Measurements from ENCODE around the gene TRABD.
"Not testable (repeated sequence)": the region's sequence is repeated elsewhere in the genome, so short reads cannot be mapped to it uniquely, and the experiment has no call there.

TRABD gene

GRCh38 chr22:50185375-50186087, at the start of gene TRABD:
TSS of gene TRABD (plus strand) at chr22:50185913. CDS start at chr22:50193061, 7,148 bp downstream.
- DNase-seq: peak; percentile 90

GRCh38 chr22:50136581-50137015, 49.1 kb upstream of the TRABD start:
- DNase-seq: no peak

GRCh38 chr22:50137277-50137676, 48.4 kb upstream of the TRABD start:
- not testable (repeated sequence) for DNase-seq

- DNase-seq: no peak
These were observed 47.7 kb upstream of the TRABD start for GRCh38 chr22:50138041-50138440.

- DNase-seq: no peak
These were observed 46.7 kb upstream of the TRABD start for GRCh38 chr22:50138988-50139387.

- DNase-seq: no peak
These were observed 45.8 kb upstream of the TRABD start for GRCh38 chr22:50139843-50140415.

- DNase-seq: no peak
These were observed 45.1 kb upstream of the TRABD start for GRCh38 chr22:50140615-50141014.

- DNase-seq: no peak
These were observed 44.3 kb upstream of the TRABD start for GRCh38 chr22:50141462-50141861.

GRCh38 chr22:50141891-50142363, 43.8 kb upstream of the TRABD start:
- DNase-seq: no peak

- no peak for DNase-seq
These were observed 42.6 kb upstream of the TRABD start for GRCh38 chr22:50143096-50143495.

- DNase-seq: no peak
These were observed 41.6 kb upstream of the TRABD start for GRCh38 chr22:50144005-50144614.

GRCh38 chr22:50145721-50146438, 39.8 kb upstream of the TRABD start:
- DNase-seq: no peak

GRCh38 chr22:50146439-50147238, 39.1 kb upstream of the TRABD start:
- no peak for DNase-seq

- DNase-seq: not testable (repeated sequence)
These were observed 38.2 kb upstream of the TRABD start for GRCh38 chr22:50147258-50148165.

GRCh38 chr22:50148166-50148500, 37.6 kb upstream of the TRABD start:
- DNase-seq: no peak

GRCh38 chr22:50148991-50149721, 36.6 kb upstream of the TRABD start:
- DNase-seq: peak; percentile 77

- DNase-seq: no peak
These were observed 35.3 kb upstream of the TRABD start for GRCh38 chr22:50150161-50151129.

- no peak for DNase-seq
These were observed 33.9 kb upstream of the TRABD start for GRCh38 chr22:50151571-50152537.

Measured in CD4-positive, alpha-beta T cell treated with Interferon gamma for 1 hour (primary cell).